Measurements from ENCODE around the gene SEPTIN6.

The SEPTIN6 gene

GRCh38 chrX:119693040-119693995 is at the start of gene SEPTIN6:
Gene SEPTIN6, minus strand, starts transcription at chrX:119693168. Its CDS starts 63 bp downstream, at chrX:119693105.
- ChIA-PET POLR2A (interaction anchor here (0.7 to 1.8 kb wide), 8 partner anchors 8 to 119 kb away, joined by 3 to 9 read pairs (median 5); partner anchors contain the start of genes RPL39, SOWAHD and UBE2A), CTCF (interaction anchor here (1.0 to 1.7 kb wide), 2 partner anchors 36 to 84 kb away, joined by 3 to 4 read pairs; no protein-coding TSS in a partner anchor)
- DNase-seq (ENCODE audit: extremely low spot score), result peak; percentile 79

GRCh38 chrX:119738742-119739141 is 45.8 kb upstream of the SEPTIN6 start:
- peak; percentile 7 for DNase-seq (ENCODE audit: extremely low spot score)
- CTCF ChIA-PET, result interaction anchor here (1.0 to 2.1 kb wide), 2 partner anchors 10 to 21 kb away, joined by 3 to 6 read pairs; no protein-coding TSS in a partner anchor
- POLR2A ChIA-PET, result no interaction called here
- TF ChIP-seq FOXM1 (IDR thresholded peaks at IDR 0.05; ENCODE audit: borderline replicate concordance), result no peak
- no peak for TF ChIP-seq BHLHE40 (IDR thresholded peaks at IDR 0.05; ENCODE audit: borderline replicate concordance)
- TF ChIP-seq CTBP1 (IDR thresholded peaks at IDR 0.05; ENCODE audit: borderline replicate concordance), result no peak
- no peak for TF ChIP-seq FOXA1 (IDR thresholded peaks at IDR 0.05)
- TF ChIP-seq PKNOX1 (IDR thresholded peaks at IDR 0.05), result no peak
- no peak for TF ChIP-seq ELF4 (IDR thresholded peaks at IDR 0.05)
- TF ChIP-seq L3MBTL2 (conservative IDR thresholded peaks at IDR 0.05), result no peak
- no peak for TF ChIP-seq FOXK2 (IDR thresholded peaks at IDR 0.05)
- no peak for TF ChIP-seq ARNT (IDR thresholded peaks at IDR 0.05)
- no peak for TF ChIP-seq LEF1 (IDR thresholded peaks at IDR 0.05; ENCODE audit: borderline replicate concordance)
- no peak for TF ChIP-seq NFRKB (IDR thresholded peaks at IDR 0.05)
- no peak for TF ChIP-seq HDGF (IDR thresholded peaks at IDR 0.05; ENCODE audit: borderline replicate concordance)

More at GRCh38 chrX:119693040-119693995, at the start of gene SEPTIN6:
- TF ChIP-seq ELF4 (IDR thresholded peaks at IDR 0.05), result no peak
- no peak for TF ChIP-seq FOXK2 (IDR thresholded peaks at IDR 0.05)
- no peak for TF ChIP-seq LEF1 (IDR thresholded peaks at IDR 0.05; ENCODE audit: borderline replicate concordance)
- TF ChIP-seq PKNOX1 (IDR thresholded peaks at IDR 0.05), result no peak
- no peak for TF ChIP-seq TARDBP (IDR thresholded peaks at IDR 0.05)
- no peak for TF ChIP-seq FOXA1 (IDR thresholded peaks at IDR 0.05)
- no peak for TF ChIP-seq ARNT (IDR thresholded peaks at IDR 0.05)
- TF ChIP-seq SP1 (IDR thresholded peaks at IDR 0.05), result no peak
- TF ChIP-seq BHLHE40 (IDR thresholded peaks at IDR 0.05; ENCODE audit: borderline replicate concordance), result peak; percentile 72; the same call in 1 of the 2 replicates
- TF ChIP-seq HDGF (IDR thresholded peaks at IDR 0.05; ENCODE audit: borderline replicate concordance), result no peak
- no peak for TF ChIP-seq NFRKB (IDR thresholded peaks at IDR 0.05)
- peak; percentile 63; the same call in 1 of the 2 replicates for TF ChIP-seq FOXM1 (IDR thresholded peaks at IDR 0.05; ENCODE audit: borderline replicate concordance)

- ChIA-PET CTCF (interaction anchor here (1.1 kb wide), 1 partner anchor 13 kb away, joined by 3 read pairs; no protein-coding TSS in a partner anchor), POLR2A (interaction anchor here (0.9 kb wide), 1 partner anchor 131 kb away, joined by 3 read pairs; no protein-coding TSS in a partner anchor)
These were observed 43.3 kb upstream of the SEPTIN6 start for GRCh38 chrX:119736206-119736764.

GRCh38 chrX:119735467-119735866 is 42.5 kb upstream of the SEPTIN6 start:
- TF ChIP-seq FOXM1 (IDR thresholded peaks at IDR 0.05; ENCODE audit: borderline replicate concordance), result no peak
- TF ChIP-seq ELF4 (IDR thresholded peaks at IDR 0.05), result no peak
- TF ChIP-seq BHLHE40 (IDR thresholded peaks at IDR 0.05; ENCODE audit: borderline replicate concordance), result no peak
- TF ChIP-seq HDGF (IDR thresholded peaks at IDR 0.05; ENCODE audit: borderline replicate concordance), result no peak
- TF ChIP-seq NFRKB (IDR thresholded peaks at IDR 0.05), result no peak
- no peak for TF ChIP-seq FOXA1 (IDR thresholded peaks at IDR 0.05)
- TF ChIP-seq CTBP1 (IDR thresholded peaks at IDR 0.05; ENCODE audit: borderline replicate concordance), result no peak
- TF ChIP-seq SP1 (IDR thresholded peaks at IDR 0.05), result no peak
- TF ChIP-seq ARNT (IDR thresholded peaks at IDR 0.05), result no peak
- no peak for TF ChIP-seq LEF1 (IDR thresholded peaks at IDR 0.05; ENCODE audit: borderline replicate concordance)
- TF ChIP-seq TARDBP (IDR thresholded peaks at IDR 0.05), result no peak
- no peak for TF ChIP-seq ZNF384 (IDR thresholded peaks at IDR 0.05)
- TF ChIP-seq PKNOX1 (IDR thresholded peaks at IDR 0.05), result no peak
- no peak for TF ChIP-seq FOXK2 (IDR thresholded peaks at IDR 0.05)
- TF ChIP-seq SUZ12 (IDR thresholded peaks at IDR 0.05), result no peak
- TF ChIP-seq L3MBTL2 (conservative IDR thresholded peaks at IDR 0.05), result no peak
- POLR2A ChIA-PET, result interaction anchor here (0.9 kb wide), 1 partner anchor 131 kb away, joined by 3 read pairs; no protein-coding TSS in a partner anchor
- CTCF ChIA-PET, result interaction anchor here (0.6 to 1.1 kb wide), 3 partner anchors 13 to 220 kb away, joined by 3 to 4 read pairs (median 3); no protein-coding TSS in a partner anchor
- DNase-seq (ENCODE audit: extremely low spot score), result peak; percentile 8

More at GRCh38 chrX:119736206-119736764, 43.3 kb upstream of the SEPTIN6 start:
- DNase-seq (ENCODE audit: extremely low spot score), result no peak
- TF ChIP-seq SP1 (IDR thresholded peaks at IDR 0.05) (no peak), L3MBTL2 (conservative IDR thresholded peaks at IDR 0.05) (no peak), HDGF (IDR thresholded peaks at IDR 0.05; ENCODE audit: borderline replicate concordance) (no peak), BHLHE40 (IDR thresholded peaks at IDR 0.05; ENCODE audit: borderline replicate concordance) (no peak), LEF1 (IDR thresholded peaks at IDR 0.05; ENCODE audit: borderline replicate concordance) (no peak), PKNOX1 (IDR thresholded peaks at IDR 0.05) (no peak), FOXM1 (IDR thresholded peaks at IDR 0.05; ENCODE audit: borderline replicate concordance) (no peak), SUZ12 (IDR thresholded peaks at IDR 0.05) (no peak), ZNF384 (IDR thresholded peaks at IDR 0.05) (no peak), FOXA1 (IDR thresholded peaks at IDR 0.05) (no peak), NFRKB (IDR thresholded peaks at IDR 0.05) (no peak), ARNT (IDR thresholded peaks at IDR 0.05) (no peak), FOXK2 (IDR thresholded peaks at IDR 0.05) (no peak), ELF4 (IDR thresholded peaks at IDR 0.05) (no peak), TARDBP (IDR thresholded peaks at IDR 0.05) (no peak), CTBP1 (IDR thresholded peaks at IDR 0.05; ENCODE audit: borderline replicate concordance) (no peak)
